DOHH2 (cell line): Measurements from ENCODE around the gene PLVAP.

Experiments used
- H3F3A ChIP-seq: fragments of 200-600 bp; sonication (generic), shearing (Covaris generic); 2 replicates; pipeline ENCODE4 v1.6.0; 2016; ENCODE audit warnings: antibody characterized with exemption, mild to moderate bottlenecking; ENCODE audit not compliant: control insufficient read depth, insufficient read depth
- H3K27ac ChIP-seq: fragments of 200-600 bp; sonication (generic); 2 replicates; pipeline ENCODE4 v1.5.1; 2014; ENCODE audit warnings: low read depth, mild to moderate bottlenecking, low read length, moderate library complexity
- H3K27me3 ChIP-seq: fragments of 200-600 bp; sonication (generic); 2 replicates; pipeline ENCODE4 v1.6.1; 2014; ENCODE audit warnings: mild to moderate bottlenecking, low read length, mixed read lengths; ENCODE audit not compliant: control insufficient read depth
- H3K36me3 ChIP-seq: fragments of 200-600 bp; sonication (generic); 2 replicates; pipeline ENCODE4 v1.6.1; 2014; ENCODE audit warnings: mild to moderate bottlenecking, low read length, moderate library complexity, mixed read lengths; ENCODE audit not compliant: control insufficient read depth
- H3K4me1 ChIP-seq: fragments of 200-600 bp; sonication (generic); 2 replicates; pipeline ENCODE4 v1.6.1; 2014; ENCODE audit warnings: mild to moderate bottlenecking, low read length, mixed read lengths; ENCODE audit not compliant: control insufficient read depth
- H3K4me2 ChIP-seq: fragments of 200-600 bp; sonication (generic); 2 replicates; pipeline ENCODE4 v1.6.0; 2014; ENCODE audit warnings: mild to moderate bottlenecking, low read length, moderate library complexity
- H3K4me3 ChIP-seq: fragments of 200-600 bp; sonication (generic); 2 replicates; pipeline ENCODE4 v1.5.1; 2014; ENCODE audit warnings: mild to moderate bottlenecking, low read length, mixed read lengths
- H3K79me2 ChIP-seq: fragments of 200-600 bp; sonication (generic); 2 replicates; pipeline ENCODE4 v1.6.1; 2014; ENCODE audit warnings: mild to moderate bottlenecking, low read length, mixed read lengths; ENCODE audit not compliant: control insufficient read depth
- H3K9me2 ChIP-seq: fragments of 200-600 bp; sonication (generic); replicated peaks from 2 replicates; pipeline ENCODE4 v1.6.1; 2014; ENCODE audit warnings: mild to moderate bottlenecking, low read length, mixed read lengths; ENCODE audit not compliant: control insufficient read depth
- H3K9me3 ChIP-seq: fragments of 200-600 bp; sonication (generic); 2 replicates; pipeline ENCODE4 v1.6.1; 2014; ENCODE audit warnings: antibody characterized with exemption, low read length, mixed read lengths; ENCODE audit not compliant: control insufficient read depth, insufficient read depth
- H4K20me1 ChIP-seq: fragments of 200-600 bp; sonication (generic); 2 replicates; pipeline ENCODE4 v1.6.0; 2014; ENCODE audit warnings: low read depth, mild to moderate bottlenecking, antibody characterized with exemption, low read length, moderate library complexity; ENCODE audit not compliant: control insufficient read depth, insufficient read depth
- EZH2phosphoT487 ChIP-seq: fragments of 200-600 bp; sonication (generic); IDR thresholded peaks from 2 replicates; pipeline ENCODE4 v1.6.1; 2017; ENCODE audit warnings: borderline replicate concordance, mild to moderate bottlenecking, antibody characterized with exemption, low read length, moderate library complexity, mixed read lengths
- TF ChIP-seq, protein P1 (sequence below): fragments of 200-600 bp; sonication (generic); IDR thresholded peaks from one replicate; pipeline ENCODE4 v1.5.1; 2014; ENCODE audit warnings: antibody characterized with exemption, mild to moderate bottlenecking, low read depth, low read length; ENCODE audit not compliant: poor library complexity, severe bottlenecking

The PLVAP gene

DNA sequence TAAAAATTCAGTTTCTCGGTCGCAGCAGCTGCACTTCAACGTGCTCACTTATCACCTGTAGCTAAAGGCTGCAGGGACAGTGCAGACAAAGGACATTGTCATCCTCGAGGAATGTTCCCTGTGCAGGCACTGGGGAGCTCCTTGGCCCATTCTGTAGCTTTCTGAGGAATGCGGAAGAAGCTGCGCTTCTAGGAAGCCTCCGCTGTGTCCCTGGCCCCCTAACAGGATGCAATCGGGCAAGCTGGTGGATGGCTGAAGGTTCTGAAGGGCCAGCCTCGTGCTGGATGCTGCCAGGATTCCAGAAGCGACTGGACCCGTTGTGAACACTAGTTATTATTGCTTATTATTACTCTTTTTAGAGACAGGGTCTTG, 50.6 kb downstream of the PLVAP start:
- peaks cover 5% of the 10 kb centered on the region for H3F3A ChIP-seq
- H3K27ac ChIP-seq, result no peak overlapping the region
- H3K4me3 ChIP-seq, result no peak overlapping the region
- no peaks in the 10 kb centered on the region for H3K79me2 ChIP-seq
- no peaks in the 10 kb centered on the region for H4K20me1 ChIP-seq
- peaks cover 8% of the 10 kb centered on the region for H3K27me3 ChIP-seq
- no peak overlapping the region for H3K4me2 ChIP-seq
- H3K9me3 ChIP-seq, result no peaks in the 10 kb centered on the region
- TF ChIP-seq, protein P1, sequence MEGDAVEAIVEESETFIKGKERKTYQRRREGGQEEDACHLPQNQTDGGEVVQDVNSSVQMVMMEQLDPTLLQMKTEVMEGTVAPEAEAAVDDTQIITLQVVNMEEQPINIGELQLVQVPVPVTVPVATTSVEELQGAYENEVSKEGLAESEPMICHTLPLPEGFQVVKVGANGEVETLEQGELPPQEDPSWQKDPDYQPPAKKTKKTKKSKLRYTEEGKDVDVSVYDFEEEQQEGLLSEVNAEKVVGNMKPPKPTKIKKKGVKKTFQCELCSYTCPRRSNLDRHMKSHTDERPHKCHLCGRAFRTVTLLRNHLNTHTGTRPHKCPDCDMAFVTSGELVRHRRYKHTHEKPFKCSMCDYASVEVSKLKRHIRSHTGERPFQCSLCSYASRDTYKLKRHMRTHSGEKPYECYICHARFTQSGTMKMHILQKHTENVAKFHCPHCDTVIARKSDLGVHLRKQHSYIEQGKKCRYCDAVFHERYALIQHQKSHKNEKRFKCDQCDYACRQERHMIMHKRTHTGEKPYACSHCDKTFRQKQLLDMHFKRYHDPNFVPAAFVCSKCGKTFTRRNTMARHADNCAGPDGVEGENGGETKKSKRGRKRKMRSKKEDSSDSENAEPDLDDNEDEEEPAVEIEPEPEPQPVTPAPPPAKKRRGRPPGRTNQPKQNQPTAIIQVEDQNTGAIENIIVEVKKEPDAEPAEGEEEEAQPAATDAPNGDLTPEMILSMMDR, result no peak
- no peak for TF ChIP-seq EZH2phosphoT487
- no peaks in the 10 kb centered on the region for H3K9me2 ChIP-seq
- peaks cover 24% of the 10 kb centered on the region for H3K4me1 ChIP-seq
- peaks cover 9% of the 10 kb centered on the region; the same call in 1 of the 2 replicates for H3K36me3 ChIP-seq

DNA sequence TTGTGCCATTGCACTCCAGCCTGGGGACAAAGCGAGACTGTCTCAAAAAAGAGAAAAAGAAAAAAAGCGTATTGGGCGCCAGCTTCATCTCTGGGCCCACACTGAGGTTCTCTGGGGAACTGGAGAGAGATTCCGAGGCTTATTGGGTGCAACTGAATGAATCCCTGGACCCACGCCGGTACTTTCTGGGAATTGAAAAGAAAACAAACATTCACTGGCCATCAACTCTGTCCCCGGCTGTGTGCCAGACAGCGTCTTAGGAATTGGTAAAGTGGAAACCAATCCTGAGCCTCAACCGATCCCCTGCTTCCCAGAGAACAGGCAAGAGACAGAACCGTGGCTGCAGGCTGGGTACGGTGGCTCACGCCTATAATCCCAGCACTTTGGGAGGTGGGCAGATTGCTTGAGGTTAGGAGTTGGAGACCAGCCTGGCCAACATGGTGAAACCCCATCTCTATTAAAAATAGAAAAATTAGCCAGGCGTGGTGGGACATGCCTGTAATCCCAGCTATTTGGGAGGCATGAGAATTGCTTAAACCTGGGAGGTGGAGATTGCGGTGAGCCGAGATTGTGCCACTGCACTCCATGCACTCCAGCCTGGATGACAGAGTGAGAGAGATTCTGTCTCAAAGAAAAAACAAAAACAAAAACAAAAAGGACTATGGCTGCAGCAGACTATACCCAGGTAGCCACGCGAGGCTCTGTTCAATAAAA, 51.1 kb downstream of the PLVAP start:
- Histone ChIP-seq H3K79me2 (no peaks in the 10 kb centered on the region), H4K20me1 (no peaks in the 10 kb centered on the region), H3K27ac (no peak overlapping the region), H3K4me3 (no peak overlapping the region), H3K9me2 (no peaks in the 10 kb centered on the region), H3F3A (peaks cover 5% of the 10 kb centered on the region), H3K36me3 (peaks cover 14% of the 10 kb centered on the region; the same call in 1 of the 2 replicates), H3K4me1 (peaks cover 24% of the 10 kb centered on the region), H3K9me3 (no peaks in the 10 kb centered on the region), H3K27me3 (peaks cover 8% of the 10 kb centered on the region), H3K4me2 (no peak overlapping the region)
- TF ChIP-seq, protein P1, result no peak
- no peak for TF ChIP-seq EZH2phosphoT487

DNA sequence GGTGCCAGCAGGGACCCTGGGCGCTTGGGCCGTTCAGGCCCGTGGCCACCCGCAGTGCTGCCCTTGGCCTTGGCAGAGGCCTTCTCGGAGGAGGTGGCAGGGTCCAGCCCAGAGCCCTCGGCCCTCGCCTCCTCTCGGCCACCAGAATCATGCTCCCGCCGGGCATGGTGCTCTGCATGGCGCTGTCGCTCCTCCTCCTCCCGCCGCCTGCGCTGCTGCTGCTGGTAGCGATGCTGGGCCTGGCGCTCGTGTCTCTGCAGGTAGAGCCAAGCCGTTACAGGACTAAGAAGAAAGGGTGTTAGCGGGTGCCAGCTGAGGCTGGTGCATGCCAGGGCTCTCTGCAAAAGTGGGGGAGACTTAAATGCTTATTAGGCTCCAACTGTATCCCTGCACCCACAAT, 52.0 kb downstream of the PLVAP start:
- H3F3A ChIP-seq, result peaks cover 5% of the 10 kb centered on the region
- peaks cover 20% of the 10 kb centered on the region; the same call in 1 of the 2 replicates for H3K36me3 ChIP-seq
- no peaks in the 10 kb centered on the region for H4K20me1 ChIP-seq
- no peak overlapping the region for H3K4me3 ChIP-seq
- TF ChIP-seq EZH2phosphoT487, result no peak
- TF ChIP-seq, protein P1, result no peak
- H3K9me2 ChIP-seq, result no peaks in the 10 kb centered on the region
- H3K27me3 ChIP-seq, result peaks cover 8% of the 10 kb centered on the region
- H3K27ac ChIP-seq, result no peak overlapping the region
- no peaks in the 10 kb centered on the region for H3K79me2 ChIP-seq
- H3K4me2 ChIP-seq, result no peak overlapping the region
- H3K4me1 ChIP-seq, result peaks cover 24% of the 10 kb centered on the region
- no peaks in the 10 kb centered on the region for H3K9me3 ChIP-seq
